ENCODE results near the gene HTRA3.

DNA sequence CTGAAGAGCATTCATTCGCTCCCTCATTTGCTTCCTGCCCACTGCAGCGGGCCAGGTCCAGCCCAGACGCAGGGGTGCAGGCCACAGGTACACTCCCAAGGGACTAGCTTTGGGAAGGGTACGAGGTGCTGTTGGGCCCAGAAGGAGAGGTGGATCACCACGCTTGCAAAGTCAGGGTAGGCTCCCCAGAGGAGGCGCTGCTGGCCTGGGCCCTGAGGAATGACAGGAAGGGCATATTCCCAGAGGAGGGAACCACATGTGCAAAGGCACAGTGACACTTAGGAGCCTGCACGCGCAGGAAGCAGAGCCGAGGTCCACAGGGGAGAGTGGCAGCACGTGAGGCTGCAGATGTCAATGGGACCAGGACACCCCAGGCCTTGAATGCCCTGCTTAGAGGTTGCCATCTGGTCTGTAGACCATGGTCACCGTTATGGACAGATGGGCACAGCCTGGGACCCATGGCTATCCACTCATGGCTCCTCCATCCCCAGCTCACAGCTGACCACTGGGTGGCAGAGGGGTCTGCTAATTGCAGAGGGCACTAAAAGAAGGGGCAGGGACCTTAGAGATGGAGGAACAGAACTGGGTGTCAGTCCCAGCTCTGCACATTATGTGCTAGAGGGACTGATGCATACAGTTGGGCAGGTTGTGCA lies 7.9 kb downstream of the HTRA3 start:
- TF ChIP-seq, protein P1, sequence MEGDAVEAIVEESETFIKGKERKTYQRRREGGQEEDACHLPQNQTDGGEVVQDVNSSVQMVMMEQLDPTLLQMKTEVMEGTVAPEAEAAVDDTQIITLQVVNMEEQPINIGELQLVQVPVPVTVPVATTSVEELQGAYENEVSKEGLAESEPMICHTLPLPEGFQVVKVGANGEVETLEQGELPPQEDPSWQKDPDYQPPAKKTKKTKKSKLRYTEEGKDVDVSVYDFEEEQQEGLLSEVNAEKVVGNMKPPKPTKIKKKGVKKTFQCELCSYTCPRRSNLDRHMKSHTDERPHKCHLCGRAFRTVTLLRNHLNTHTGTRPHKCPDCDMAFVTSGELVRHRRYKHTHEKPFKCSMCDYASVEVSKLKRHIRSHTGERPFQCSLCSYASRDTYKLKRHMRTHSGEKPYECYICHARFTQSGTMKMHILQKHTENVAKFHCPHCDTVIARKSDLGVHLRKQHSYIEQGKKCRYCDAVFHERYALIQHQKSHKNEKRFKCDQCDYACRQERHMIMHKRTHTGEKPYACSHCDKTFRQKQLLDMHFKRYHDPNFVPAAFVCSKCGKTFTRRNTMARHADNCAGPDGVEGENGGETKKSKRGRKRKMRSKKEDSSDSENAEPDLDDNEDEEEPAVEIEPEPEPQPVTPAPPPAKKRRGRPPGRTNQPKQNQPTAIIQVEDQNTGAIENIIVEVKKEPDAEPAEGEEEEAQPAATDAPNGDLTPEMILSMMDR (conservative IDR thresholded peaks at IDR 0.05; ENCODE audit: low read depth in 2 of 2), result peak in 1 of 2 experiments; percentile 30; a peak in 2 of 4 replicates
- no peak for TF ChIP-seq EZH2 (IDR thresholded peaks at IDR 0.05; ENCODE audit: low read depth, unreplicated experiment)
